Liver (tissue), 9 donors: ENCODE measurements around the gene KCNK10. TPM values are rescaled to one million over a fixed set of nuclear protein-coding genes. Genes with fewer than 3 reads are reported as not detected.

Source experiments
- DNase-seq: peaks from one replicate; pipeline ENCODE4 v3.0.0-alpha.2; 2017; ENCODE audit warnings: low spot score
- H3K27ac ChIP-seq, 2 donors: one replicate each; pipeline ENCODE4 v1.7.0; 2013; ENCODE audit warnings: inconsistent platforms in 2 of 2, low read length in 2 of 2, control low read depth in 1 of 2, low read depth in 1 of 2, mild to moderate bottlenecking in 1 of 2
- H3K27me3 ChIP-seq, 4 donors: one replicate each; pipeline versions ENCODE4 v1.6.1 to v1.7.0; 2013; ENCODE audit warnings: low read length in 3 of 4, inconsistent platforms in 1 of 4, mild to moderate bottlenecking in 1 of 4, moderate library complexity in 1 of 4; ENCODE audit not compliant: control insufficient read depth in 4 of 4, insufficient read depth in 4 of 4
- H3K36me3 ChIP-seq, 4 donors: one replicate each; pipeline versions ENCODE4 v1.6.1 to v1.7.0; 2013; ENCODE audit warnings: low read length in 3 of 4, mild to moderate bottlenecking in 3 of 4, low read depth in 1 of 4, moderate library complexity in 1 of 4; ENCODE audit not compliant: control insufficient read depth in 4 of 4, insufficient read depth in 3 of 4
- H3K4me1 ChIP-seq, 4 donors: one replicate each; pipeline versions ENCODE4 v1.6.1 to v1.7.0; 2013; ENCODE audit warnings: low read length in 3 of 4, mild to moderate bottlenecking in 3 of 4, moderate library complexity in 1 of 4; ENCODE audit not compliant: control insufficient read depth in 4 of 4, insufficient read depth in 4 of 4
- H3K4me3 ChIP-seq, 3 donors: one replicate each; pipeline versions ENCODE4 v1.6.1 to v1.7.0; 2013; ENCODE audit warnings: low read length in 3 of 3, control low read depth in 1 of 3, low read depth in 1 of 3, mild to moderate bottlenecking in 1 of 3
- H3K9ac ChIP-seq, 2 donors: one replicate each; pipeline ENCODE4 v1.7.0; 2013; ENCODE audit warnings: low read length in 2 of 2, mild to moderate bottlenecking in 2 of 2, moderate library complexity in 2 of 2, control low read depth in 1 of 2, low read depth in 1 of 2
- H3K9me3 ChIP-seq, 4 donors: one replicate each; pipeline versions ENCODE4 v1.6.1 to v1.7.0; 2013; ENCODE audit warnings: low read length in 3 of 4; ENCODE audit not compliant: control insufficient read depth in 4 of 4
- ATF3 ChIP-seq: IDR thresholded peaks from 2 replicates; pipeline ENCODE4 v1.6.1; 2016; ENCODE audit warnings: antibody characterized with exemption
- CTCF ChIP-seq: fragments of 150-350 bp; IDR thresholded peaks from 2 replicates; pipeline ENCODE4 v1.5.1; 2017; ENCODE audit warnings: improper control_type of control experiment, low read depth, low read length; ENCODE audit not compliant: missing input control
- EGR1 ChIP-seq, 2 donors: IDR thresholded peaks; 2 replicates each; pipeline ENCODE4 v1.6.1; 2016 to 2018; ENCODE audit warnings: antibody characterized with exemption in 2 of 2, low read depth in 2 of 2
- FOXA1 ChIP-seq: IDR thresholded peaks from 2 replicates; pipeline ENCODE4 v1.6.1; 2016; ENCODE audit warnings: antibody characterized with exemption
- FOXA2 ChIP-seq: IDR thresholded peaks from 2 replicates; pipeline ENCODE4 v1.6.1; 2016; ENCODE audit warnings: antibody characterized with exemption
- HNF4G ChIP-seq: IDR thresholded peaks from 2 replicates; pipeline ENCODE4 v1.6.1; 2016; ENCODE audit warnings: antibody characterized with exemption
- JUND ChIP-seq, 2 donors: IDR thresholded peaks; 2 replicates each; pipeline ENCODE4 v1.6.1; 2016; ENCODE audit warnings: antibody characterized with exemption in 2 of 2
- MAX ChIP-seq: IDR thresholded peaks from 2 replicates; pipeline ENCODE4 v1.6.1; 2016; ENCODE audit warnings: antibody characterized with exemption
- NR2F2 ChIP-seq: IDR thresholded peaks from 2 replicates; pipeline ENCODE4 v1.6.1; 2016; ENCODE audit warnings: antibody characterized with exemption
- RAD21 ChIP-seq, 2 donors: IDR thresholded peaks; 2 replicates each; pipeline ENCODE4 v1.6.1; 2016; ENCODE audit warnings: antibody characterized with exemption in 2 of 2, mild to moderate bottlenecking in 2 of 2
- REST ChIP-seq: IDR thresholded peaks from 2 replicates; pipeline ENCODE4 v1.6.1; 2016; ENCODE audit warnings: antibody characterized with exemption, mild to moderate bottlenecking
- RXRA ChIP-seq, 2 donors: IDR thresholded peaks; 2 replicates each; pipeline ENCODE4 v1.6.1; 2017 to 2018; ENCODE audit warnings: antibody characterized with exemption in 2 of 2, mild to moderate bottlenecking in 1 of 2
- SP1 ChIP-seq: IDR thresholded peaks from 2 replicates; pipeline ENCODE4 v1.6.1; 2018; ENCODE audit warnings: antibody characterized with exemption, mild to moderate bottlenecking
- TAF1 ChIP-seq: conservative IDR thresholded peaks from 2 replicates; pipeline ENCODE4 v1.6.1; 2016; ENCODE audit warnings: antibody characterized with exemption, mild to moderate bottlenecking
- YY1 ChIP-seq: IDR thresholded peaks from 2 replicates; pipeline ENCODE4 v1.6.1; 2016; ENCODE audit warnings: antibody characterized with exemption, mild to moderate bottlenecking
- ZBTB33 ChIP-seq: IDR thresholded peaks from 2 replicates; pipeline ENCODE4 v1.6.1; 2016; ENCODE audit warnings: antibody characterized with exemption
- WGBS: extraction: QIAGEN DNeasy Blood & Tissue Kit; methylation state at CpG from one replicate; pipeline ENCODE4 v1.1.7; 2013; 5-methylcytosine and 5-hydroxymethylcytosine counted together
- polyA plus RNA-seq, 2 donors: library from polyadenylated mRNA; stranded (reverse) in 1 of 2; unstranded in 1 of 2; fragments of 200-250 nt in 1 of 2; fragments of >200 nt in 1 of 2; fragmentation: Nextera tagmentation in 1 of 2; extraction: Ambion mirVana in 1 of 2; gene quantifications; one replicate each; pipeline versions ENCODE4 v1.2.1 to v1.2.3, GENCODE V29; 2013 to 2015
- total RNA-seq, 2 donors: library from RNA; depleted of rRNA; stranded (reverse); fragments of >200 nt; gene quantifications; one replicate each; pipeline ENCODE4 v1.2.3, GENCODE V29; 2014
- donor health status: healthy.
- donor health status: healthy.
- donor health status: healthy.
- donor health status: healthy.
- donor health status: healthy.

The KCNK10 gene
- total and polyA plus RNA-seq, 4 donors, result 0.05 TPM; not detected in 3

- Histone ChIP-seq H3K4me1 (peaks cover 0 to 11% (median 10%) of the 10 kb centered on the region in 4 donors), H3K36me3 (no peaks in the 10 kb centered on the region), H3K9me3 (no peaks in the 10 kb centered on the region), H3K27me3 (peaks cover 0 to 4% (median 0%) of the 10 kb centered on the region in 4 donors), H3K27ac (no peak overlapping the region), H3K9ac (no peak overlapping the region), H3K4me3 (peak overlapping the region; percentile 7 to 58 (median 38))
- 15% methylated on average over 13 of the region's 13 CpGs for WGBS
- no peak for TF ChIP-seq MAX
- TF ChIP-seq TAF1, result no peak
- TF ChIP-seq EGR1 (IDR thresholded peaks at IDR 0.05; ENCODE audit: low read depth in 2 of 2), result no peak
- no peak for TF ChIP-seq HNF4G
- no peak for TF ChIP-seq SP1
- no peak for TF ChIP-seq YY1
- no peak for TF ChIP-seq CTCF
- no peak for TF ChIP-seq ATF3
- no peak for TF ChIP-seq REST
- no peak for TF ChIP-seq FOXA1
- no peak for TF ChIP-seq FOXA2
- DNase-seq, result no peak
Observed at GRCh38 chr14:88188745-88189416, 134.2 kb downstream of the KCNK10 start.

GRCh38 chr14:88185843-88186242, 137.2 kb downstream of the KCNK10 start:
- no peak for TF ChIP-seq SP1
- no peak for TF ChIP-seq NR2F2
- no peak for TF ChIP-seq ATF3
- TF ChIP-seq FOXA2, result no peak
- no peak for TF ChIP-seq MAX
- no peak for TF ChIP-seq YY1
- TF ChIP-seq RAD21 (IDR thresholded peaks at IDR 0.05), result no peak
- TF ChIP-seq CTCF, result no peak
- TF ChIP-seq TAF1, result no peak
- TF ChIP-seq RXRA (IDR thresholded peaks at IDR 0.05), result no peak
- no peak for TF ChIP-seq ZBTB33
- TF ChIP-seq JUND (IDR thresholded peaks at IDR 0.05), result no peak
- Histone ChIP-seq H3K9me3 (no peaks in the 10 kb centered on the region), H3K4me3 (no peak overlapping the region), H3K27ac (no peak overlapping the region), H3K4me1 (peaks cover 0 to 11% (median 10%) of the 10 kb centered on the region in 4 donors), H3K9ac (no peak overlapping the region), H3K36me3 (no peaks in the 10 kb centered on the region), H3K27me3 (no peaks in the 10 kb centered on the region)
- DNase-seq, result no peak
- 95% methylated on average over 22 of the region's 22 CpGs for WGBS
